ENCODE data around the gene OXNAD1. TPM values are rescaled to one million over a fixed set of nuclear protein-coding genes. Genes with fewer than 3 reads are reported as not detected.

OXNAD1 gene
- total and polyA plus RNA-seq, 2 of the 13 experiments (the other 11 are each of a cell fraction or from before 2014, with no cell fraction given) = 9.9 to 18.8 TPM

GRCh38 chr3:16255326-16255725, 9.7 kb upstream of the OXNAD1 start:
- peaks cover 1 to 9% of the 10 kb centered on the region in 2 experiments; a peak in 3 of 5 replicates for H3K36me3 ChIP-seq (replicated peaks in 1 of 2; ENCODE audit: control insufficient read depth in 1 of 2, insufficient read depth in 2 of 2, low read length in 2 of 2)
- in situ Hi-C loops (cut with HindIII; ENCODE audit: extremely low pct_ligation_motif_present, low pct_unique_long_range_greater_than_20kb) = no loop called here
- ATAC-seq = no peak
- no peak overlapping the region for H3K27ac ChIP-seq (ENCODE audit: extremely low read length, insufficient read depth, low read length)
- no peaks in the 10 kb centered on the region for H3K79me2 ChIP-seq (ENCODE audit: insufficient read depth, low read length)
- TF ChIP-seq WIZ (CRISPR knock-in tag; IDR thresholded peaks at IDR 0.05) (no peak), ZNF749 (CRISPR knock-in tag; IDR thresholded peaks at IDR 0.05; ENCODE audit: borderline replicate concordance) (no peak), ZNF142 (CRISPR knock-in tag; IDR thresholded peaks at IDR 0.05) (no peak), ZNF367 (CRISPR knock-in tag; IDR thresholded peaks at IDR 0.05; ENCODE audit: borderline replicate concordance) (no peak)
- BruUV-seq (replicated peaks) = no TSS peak
- H3K4me3 ChIP-seq (replicated peaks in 1 of 3; ENCODE audit: insufficient read depth in 1 of 3, low read depth in 2 of 3, low read length in 3 of 3) = no peak overlapping the region
- no peaks in the 10 kb centered on the region for H4K20me1 ChIP-seq (ENCODE audit: insufficient read depth, low read length)
- no peaks in the 10 kb centered on the region for H3K9me3 ChIP-seq (ENCODE audit: low read length)
- ChIA-PET POLR2A (interaction anchor here (4.9 kb wide), 1 partner anchor 10 kb away, joined by 112 read pairs; the partner anchor contains the start of genes DPH3 and OXNAD1), CTCF (ENCODE audit: low intra/inter-chr PET ratio, low total read pairs) (no interaction called here)
- no peak for FAIRE-seq
- no peak for DNase-seq (ENCODE audit: low spot score)
- WGBS (ENCODE audit: low lambda C conversion rate) = 78% methylated on average over 3 of the region's 3 CpGs
- H3K4me2 ChIP-seq (ENCODE audit: low read depth, low read length) = no peak overlapping the region
- no peaks in the 10 kb centered on the region for H3K27me3 ChIP-seq (ENCODE audit: control insufficient read depth in 1 of 2, insufficient read depth in 2 of 2, low read length in 2 of 2)
- H3K9ac ChIP-seq (ENCODE audit: insufficient read depth, low read depth, low read length) = no peak overlapping the region
- H2AFZ ChIP-seq (ENCODE audit: low read length) = no peak overlapping the region
- intact Hi-C loops (cut with micrococcal nuclease; ENCODE audit: unreplicated experiment) = no loop called here
- peaks cover 37% of the 10 kb centered on the region for H3K4me1 ChIP-seq (ENCODE audit: insufficient read depth, low read length)

Data from HepG2 (cell line).